ENCODE measurements around the gene SSR1. TPM values are rescaled to one million over a fixed set of nuclear protein-coding genes. Genes with fewer than 3 reads are reported as not detected.

Gene SSR1
- total RNA-seq, 4 donors from 2014 or later, result 12.7 to 68.9 (median 50.3) TPM

- in situ Hi-C loops (cut with MboI; ENCODE audit: low pct_ligation_motif_present in 1 of 4, low pct_unique_long_range_greater_than_20kb in 1 of 4, low sequenced_read_pairs in 3 of 4), result loop anchor here in 1 of 4 donors (10.0 kb wide), 1 partner anchor 286 kb away; the partner anchor contains the start of gene SNRNP48
- TF ChIP-seq CTCF (IDR thresholded peaks at IDR 0.05) (no peak), POLR2AphosphoS5 (IDR thresholded peaks at IDR 0.05) (no peak), EP300 (IDR thresholded peaks at IDR 0.05; ENCODE audit: low read depth) (no peak)
- Histone ChIP-seq H3K27me3 (no peaks in the 10 kb centered on the region), H3K27ac (no peak overlapping the region), H3K36me3 (peaks cover 0 to 32% (median 16%) of the 10 kb centered on the region in 4 donors), H3K9me3 (no peaks in the 10 kb centered on the region), H3K4me1 (peaks cover 9 to 33% (median 18%) of the 10 kb centered on the region in 4 donors), H3K4me3 (no peak overlapping the region)
- no peak for DNase-seq
- intact Hi-C loops (cut with DNase I; ENCODE audit: low total_unique reads), result no loop called here
- 94% methylated on average over 5 of the region's 5 CpGs; no CpG with 5 or more reads in 1 of the 2 donors for WGBS, 2 donors (ENCODE audit: low coverage in 1 of 2)
These were observed 3.9 kb downstream of the SSR1 start for GRCh38 chr6:7309050-7309449.

GRCh38 chr6:7307533-7307932 lies 5.5 kb downstream of the SSR1 start:
- Histone ChIP-seq H3K4me1 (peaks cover 9 to 28% (median 18%) of the 10 kb centered on the region in 4 donors), H3K27me3 (no peaks in the 10 kb centered on the region), H3K4me3 (no peak overlapping the region), H3K27ac (no peak overlapping the region), H3K36me3 (peaks cover 0 to 47% (median 20%) of the 10 kb centered on the region in 4 donors), H3K9me3 (no peaks in the 10 kb centered on the region)
- no peak for TF ChIP-seq POLR2A (IDR thresholded peaks at IDR 0.05)
- 93% methylated on average over 5 of the region's 5 CpGs; no CpG with 5 or more reads in 1 of the 2 donors for WGBS, 2 donors (ENCODE audit: low coverage in 1 of 2)
- DNase-seq, result no peak
- in situ Hi-C loops (cut with MboI; ENCODE audit: low pct_ligation_motif_present in 1 of 4, low pct_unique_long_range_greater_than_20kb in 1 of 4, low sequenced_read_pairs in 3 of 4), result loop anchor here in 1 of 4 donors (10.0 kb wide), 1 partner anchor 287 kb away; the partner anchor contains the start of gene SNRNP48
- intact Hi-C loops (cut with DNase I; ENCODE audit: low total_unique reads), result no loop called here

- Histone ChIP-seq H3K9me3 (no peaks in the 10 kb centered on the region), H3K36me3 (peaks cover 0 to 72% (median 31%) of the 10 kb centered on the region in 4 donors), H3K4me3 (no peak overlapping the region), H3K4me1 (peaks cover 0 to 7% (median 3%) of the 10 kb centered on the region in 4 donors), H3K27ac (no peak overlapping the region), H3K27me3 (no peaks in the 10 kb centered on the region)
- TF ChIP-seq EP300 (IDR thresholded peaks at IDR 0.05; ENCODE audit: low read depth), result no peak
- no peak for TF ChIP-seq POLR2AphosphoS5 (IDR thresholded peaks at IDR 0.05)
- no peak for TF ChIP-seq POLR2A (IDR thresholded peaks at IDR 0.05)
- no peak for TF ChIP-seq CTCF (IDR thresholded peaks at IDR 0.05)
- in situ Hi-C loops (cut with MboI; ENCODE audit: low pct_ligation_motif_present in 1 of 4, low pct_unique_long_range_greater_than_20kb in 1 of 4, low sequenced_read_pairs in 3 of 4) (loop anchor here in 1 of 4 donors (10.0 kb wide), 1 partner anchor 290 kb away; the partner anchor contains the start of gene SNRNP48), intact Hi-C loops (cut with DNase I; ENCODE audit: low total_unique reads) (no loop called here)
- DNase-seq, result no peak
- WGBS, 2 donors (ENCODE audit: low coverage in 1 of 2), result 81% methylated on average over 1 of the region's 1 CpG; no CpG with 5 or more reads in 1 of the 2 donors
These were observed 8.2 kb downstream of the SSR1 start for GRCh38 chr6:7304821-7305220.

- Histone ChIP-seq H3K27me3 (no peaks in the 10 kb centered on the region), H3K36me3 (peaks cover 0 to 90% (median 29%) of the 10 kb centered on the region in 4 donors), H3K4me1 (no peaks in the 10 kb centered on the region), H3K27ac (no peak overlapping the region), H3K4me3 (no peak overlapping the region), H3K9me3 (no peaks in the 10 kb centered on the region)
- TF ChIP-seq POLR2A (IDR thresholded peaks at IDR 0.05), result no peak
- no peak for TF ChIP-seq POLR2AphosphoS5 (IDR thresholded peaks at IDR 0.05)
- TF ChIP-seq EP300 (IDR thresholded peaks at IDR 0.05; ENCODE audit: low read depth), result no peak
- TF ChIP-seq CTCF (IDR thresholded peaks at IDR 0.05), result no peak
- in situ Hi-C loops (cut with MboI; ENCODE audit: low pct_ligation_motif_present in 1 of 4, low pct_unique_long_range_greater_than_20kb in 1 of 4, low sequenced_read_pairs in 3 of 4), result loop anchor here in 1 of 4 donors (10.0 kb wide), 1 partner anchor 293 kb away; the partner anchor contains the start of gene SNRNP48
- DNase-seq, result no peak
- 87 to 89% methylated on average over 7 of the region's 7 CpGs for WGBS, 2 donors (ENCODE audit: low coverage in 1 of 2)
- intact Hi-C loops (cut with DNase I; ENCODE audit: low total_unique reads), result no loop called here
These were observed 11.3 kb downstream of the SSR1 start for GRCh38 chr6:7301702-7302101.

Data from transverse colon (tissue), 4 donors.